Measurements from ENCODE around the gene NDUFV1. TPM values are rescaled to one million over a fixed set of nuclear protein-coding genes. Genes with fewer than 3 reads are reported as not detected.

Gene NDUFV1
- total and polyA plus RNA-seq, 12 donors: 84.2 to 439 (median 244) TPM

DNA sequence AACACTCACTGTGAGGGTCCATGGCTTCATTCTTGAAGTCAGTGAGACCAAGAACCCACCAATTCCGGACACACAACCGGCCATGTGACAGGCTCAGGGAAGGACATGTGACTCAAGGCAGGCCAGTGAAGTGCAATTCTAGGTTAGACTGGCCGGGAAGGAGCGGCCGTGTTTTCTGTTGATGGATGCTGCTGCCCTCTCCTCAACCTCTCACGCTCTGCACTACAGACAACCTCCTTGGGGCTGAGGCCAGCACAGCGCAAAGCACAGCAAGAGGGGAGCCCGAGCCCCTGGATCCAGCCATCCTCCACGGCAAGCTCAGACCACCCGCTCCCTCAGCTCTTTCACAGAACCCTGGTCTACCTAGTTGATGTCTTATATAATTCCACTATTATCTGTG is 20.2 kb downstream of the NDUFV1 start:
- DNase-seq: peak in 1 of 7 donors; percentile 9
- no peak for TF ChIP-seq POLR2A (IDR thresholded peaks at IDR 0.05)
- TF ChIP-seq, protein P1, sequence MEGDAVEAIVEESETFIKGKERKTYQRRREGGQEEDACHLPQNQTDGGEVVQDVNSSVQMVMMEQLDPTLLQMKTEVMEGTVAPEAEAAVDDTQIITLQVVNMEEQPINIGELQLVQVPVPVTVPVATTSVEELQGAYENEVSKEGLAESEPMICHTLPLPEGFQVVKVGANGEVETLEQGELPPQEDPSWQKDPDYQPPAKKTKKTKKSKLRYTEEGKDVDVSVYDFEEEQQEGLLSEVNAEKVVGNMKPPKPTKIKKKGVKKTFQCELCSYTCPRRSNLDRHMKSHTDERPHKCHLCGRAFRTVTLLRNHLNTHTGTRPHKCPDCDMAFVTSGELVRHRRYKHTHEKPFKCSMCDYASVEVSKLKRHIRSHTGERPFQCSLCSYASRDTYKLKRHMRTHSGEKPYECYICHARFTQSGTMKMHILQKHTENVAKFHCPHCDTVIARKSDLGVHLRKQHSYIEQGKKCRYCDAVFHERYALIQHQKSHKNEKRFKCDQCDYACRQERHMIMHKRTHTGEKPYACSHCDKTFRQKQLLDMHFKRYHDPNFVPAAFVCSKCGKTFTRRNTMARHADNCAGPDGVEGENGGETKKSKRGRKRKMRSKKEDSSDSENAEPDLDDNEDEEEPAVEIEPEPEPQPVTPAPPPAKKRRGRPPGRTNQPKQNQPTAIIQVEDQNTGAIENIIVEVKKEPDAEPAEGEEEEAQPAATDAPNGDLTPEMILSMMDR (IDR thresholded peaks at IDR 0.05): no peak
- intact Hi-C loops (cut with DNase I): loop anchor here in 1 of 2 donors (5.0 kb wide), 1 partner anchor 85 kb away; no protein-coding TSS in a partner anchor
- Histone ChIP-seq H3K27ac (no peak overlapping the region), H3K27me3 (no peaks in the 10 kb centered on the region), H3K9me3 (replicated peaks in 1 of 3) (no peaks in the 10 kb centered on the region), H3K4me1 (replicated peaks in 1 of 2) (peaks cover 0 to 14% of the 10 kb centered on the region in 2 donors), H3K4me3 (no peak overlapping the region), H3K36me3 (replicated peaks in 1 of 2) (no peaks in the 10 kb centered on the region)
- 85 to 98% (median 91%) methylated on average over 4 to 10 of the region's 10 CpGs for WGBS, 4 donors

DNA sequence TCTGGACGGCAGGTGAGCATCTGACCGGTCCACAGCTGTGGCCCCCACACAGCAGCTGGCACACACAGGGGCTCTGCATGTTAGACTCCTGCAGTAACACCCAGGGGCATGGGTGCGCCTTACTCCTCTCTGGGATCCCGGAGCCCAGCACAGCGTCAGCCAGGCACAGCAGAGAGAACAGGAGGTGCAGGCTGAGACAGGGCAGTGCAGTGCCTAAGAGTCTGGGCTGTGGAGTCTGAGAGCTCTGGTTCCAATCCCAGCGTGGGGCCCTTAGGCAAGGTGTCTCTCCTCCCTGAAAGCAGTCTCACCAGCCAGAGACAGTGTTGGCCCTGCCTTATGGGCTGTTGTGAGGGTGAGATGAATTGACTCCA is 20.7 kb downstream of the NDUFV1 start:
- Histone ChIP-seq H3K36me3 (replicated peaks in 1 of 2) (no peaks in the 10 kb centered on the region), H3K4me3 (no peak overlapping the region), H3K9me3 (replicated peaks in 1 of 3) (no peaks in the 10 kb centered on the region), H3K4me1 (replicated peaks in 1 of 2) (peaks cover 0 to 14% of the 10 kb centered on the region in 2 donors), H3K27me3 (no peaks in the 10 kb centered on the region), H3K27ac (no peak overlapping the region)
- WGBS, 4 donors: 78 to 92% (median 91%) methylated on average over 1 to 6 of the region's 6 CpGs
- DNase-seq: peak in 1 of 7 donors; percentile 12
- intact Hi-C loops (cut with DNase I): loop anchor here in 1 of 2 donors (5.0 kb wide), 1 partner anchor 85 kb away; no protein-coding TSS in a partner anchor
- TF ChIP-seq POLR2A (IDR thresholded peaks at IDR 0.05): no peak
- TF ChIP-seq, protein P1 (IDR thresholded peaks at IDR 0.05): no peak

DNA sequence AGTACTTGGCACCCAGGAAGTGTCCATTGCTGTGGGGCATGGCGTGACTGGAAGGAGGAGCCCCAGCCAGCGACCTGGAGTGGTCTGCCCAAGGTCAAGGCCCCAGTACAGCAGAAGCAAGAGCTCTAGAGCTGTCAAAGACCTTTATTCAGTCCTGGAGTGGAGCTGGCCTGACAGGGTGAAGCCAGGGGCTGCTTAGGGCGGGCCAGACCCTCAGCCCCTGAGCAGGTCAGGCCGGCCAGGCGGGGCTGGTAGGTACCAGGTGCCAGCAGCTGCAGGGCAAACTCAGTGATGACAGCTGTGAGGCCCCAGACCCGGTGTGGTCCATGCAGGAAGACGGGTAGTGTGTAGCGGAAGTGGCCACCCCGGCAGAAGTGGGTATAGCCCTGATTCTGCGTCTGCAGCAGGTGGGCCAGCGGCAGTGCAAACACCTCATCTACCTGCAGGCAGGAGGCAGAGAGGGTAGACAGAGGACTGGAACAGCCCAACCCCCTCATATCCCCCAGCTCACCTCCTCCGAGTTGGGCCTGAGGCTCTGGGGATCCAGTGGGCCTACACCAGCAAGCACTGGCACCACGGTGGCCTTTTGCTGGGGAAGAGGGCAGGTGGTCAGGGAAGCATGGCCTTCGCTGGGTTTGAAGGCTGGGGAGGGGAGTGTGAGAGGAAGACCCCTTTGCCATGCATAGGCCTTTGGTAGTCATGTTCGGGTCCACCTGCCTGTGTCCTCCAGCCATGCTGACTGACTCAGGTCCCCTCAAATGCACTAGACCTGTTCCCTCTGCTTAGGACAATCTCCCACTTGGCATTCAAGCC is 21.3 kb downstream of the NDUFV1 start:
- no peak overlapping the region for H3K4me3 ChIP-seq
- intact Hi-C loops (cut with DNase I): loop anchor here in 1 of 2 donors (5.0 kb wide), 1 partner anchor 84 kb away; no protein-coding TSS in a partner anchor
- H3K36me3 ChIP-seq (replicated peaks in 1 of 2): no peaks in the 10 kb centered on the region
- H3K4me1 ChIP-seq (replicated peaks in 1 of 2): peaks cover 0 to 14% of the 10 kb centered on the region in 2 donors
- no peak for DNase-seq
- H3K27me3 ChIP-seq: no peaks in the 10 kb centered on the region
- no peak overlapping the region for H3K27ac ChIP-seq
- 85 to 90% (median 87%) methylated on average over 3 to 15 of the region's 15 CpGs for WGBS, 4 donors
- no peak for TF ChIP-seq POLR2A (IDR thresholded peaks at IDR 0.05)
- TF ChIP-seq, protein P1 (IDR thresholded peaks at IDR 0.05): no peak
- no peaks in the 10 kb centered on the region for H3K9me3 ChIP-seq (replicated peaks in 1 of 3)

DNA sequence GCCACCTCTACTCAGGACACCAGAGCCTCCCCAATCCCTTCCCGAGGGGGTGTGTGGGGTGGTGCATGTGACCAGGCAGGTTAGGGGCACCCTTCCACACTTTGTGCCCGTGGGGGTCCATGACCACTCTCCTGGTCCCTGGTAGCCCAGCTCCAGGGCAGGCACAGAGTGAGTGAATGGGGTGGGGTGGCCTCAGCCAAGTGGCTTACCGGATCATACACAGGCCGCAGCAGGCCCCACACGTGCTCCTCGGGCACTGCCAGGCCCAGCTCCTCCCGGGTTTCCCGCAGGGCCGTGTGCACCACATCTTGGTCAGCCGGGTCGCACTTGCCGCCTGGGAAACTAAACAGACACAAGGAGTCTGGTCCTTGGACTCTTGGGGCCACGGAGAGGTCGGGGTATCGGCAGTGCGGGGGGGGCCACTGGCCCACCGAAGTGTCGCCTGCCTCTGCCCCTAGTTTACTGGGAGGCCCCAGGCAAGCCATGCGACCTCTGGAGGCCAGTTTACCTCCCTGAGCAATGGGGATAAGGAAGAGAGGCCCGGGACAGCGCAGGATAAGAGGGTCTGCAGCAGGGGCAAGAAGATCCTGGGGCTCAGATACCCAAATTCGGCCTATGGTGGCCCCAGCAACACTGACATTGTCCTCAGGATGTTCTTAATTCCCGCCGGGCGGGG is 22.1 kb downstream of the NDUFV1 start:
- no peaks in the 10 kb centered on the region for H3K27me3 ChIP-seq
- H3K4me3 ChIP-seq: peak overlapping the region in 1 of 4 donors; percentile 74
- 44 to 72% (median 54%) methylated on average over 10 to 25 of the region's 25 CpGs for WGBS, 4 donors
- intact Hi-C loops (cut with DNase I): loop anchor here in 1 of 2 donors (5.0 kb wide), 1 partner anchor 83 kb away; no protein-coding TSS in a partner anchor
- H3K27ac ChIP-seq: peak overlapping the region in 2 of 5 donors; percentile 89 to 98
- H3K36me3 ChIP-seq (replicated peaks in 1 of 2): no peaks in the 10 kb centered on the region
- no peak for DNase-seq
- TF ChIP-seq, protein P1 (IDR thresholded peaks at IDR 0.05): no peak
- no peak for TF ChIP-seq POLR2A (IDR thresholded peaks at IDR 0.05)
- peaks cover 0 to 14% of the 10 kb centered on the region in 2 donors for H3K4me1 ChIP-seq (replicated peaks in 1 of 2)
- no peaks in the 10 kb centered on the region for H3K9me3 ChIP-seq (replicated peaks in 1 of 3)
